HL-60 (cell line): ENCODE measurements around the gene NCOA3.

ENCODE experiments used
- POLR2AphosphoS5 ChIP-seq: IDR thresholded peaks from 2 replicates; pipeline ENCODE4 v1.6.1; 2012; ENCODE audit warnings: low read depth
- SPI1 ChIP-seq: IDR thresholded peaks from 2 replicates; pipeline ENCODE4 v1.6.1; 2012; ENCODE audit warnings: low read depth, mild to moderate bottlenecking, borderline replicate concordance
- TF ChIP-seq, protein P1 (sequence below): IDR thresholded peaks from one replicate; pipeline ENCODE4 v1.5.1; 2011; ENCODE audit warnings: low read length, control low read depth, inconsistent platforms; ENCODE audit not compliant: insufficient read depth
- TF ChIP-seq, protein P2 (sequence below): IDR thresholded peaks from 2 replicates; pipeline ENCODE4 v1.6.1; 2012; ENCODE audit warnings: low read depth; ENCODE audit not compliant: insufficient replicate concordance

DNA sequence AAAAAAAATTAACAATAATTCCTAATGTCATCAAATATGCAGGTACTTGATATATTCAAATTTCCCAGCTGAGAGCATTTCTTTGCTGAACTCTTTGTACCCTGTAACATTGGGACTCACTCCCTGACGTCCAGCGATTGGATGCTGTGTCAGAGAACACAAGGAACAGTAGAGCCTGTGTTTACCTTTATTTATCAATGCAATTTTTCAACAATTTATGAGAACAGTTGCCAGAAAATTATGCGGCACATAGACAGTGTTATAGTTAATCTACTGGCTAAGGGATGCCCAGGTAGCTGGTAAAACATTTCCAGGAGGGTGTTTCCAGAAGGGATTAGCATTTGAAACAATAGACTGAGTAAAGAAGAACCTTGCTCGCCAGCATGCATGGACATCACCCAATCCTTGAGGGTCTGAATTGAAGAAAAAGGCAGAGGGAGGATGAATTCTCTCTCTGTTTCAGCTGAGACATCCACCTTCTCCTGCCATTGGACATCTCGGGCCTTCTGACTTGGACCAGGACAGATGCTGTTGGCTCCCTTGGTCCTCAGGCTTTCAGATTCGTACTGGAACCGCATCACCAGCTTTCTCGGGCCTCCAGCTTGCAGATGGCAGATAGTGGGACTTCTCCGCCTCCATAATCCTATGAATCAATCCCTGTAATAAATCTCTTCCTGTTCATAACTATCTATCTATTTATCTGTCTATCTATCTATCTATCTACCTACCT, 42.2 kb upstream of the NCOA3 start:
- TF ChIP-seq, protein P1, sequence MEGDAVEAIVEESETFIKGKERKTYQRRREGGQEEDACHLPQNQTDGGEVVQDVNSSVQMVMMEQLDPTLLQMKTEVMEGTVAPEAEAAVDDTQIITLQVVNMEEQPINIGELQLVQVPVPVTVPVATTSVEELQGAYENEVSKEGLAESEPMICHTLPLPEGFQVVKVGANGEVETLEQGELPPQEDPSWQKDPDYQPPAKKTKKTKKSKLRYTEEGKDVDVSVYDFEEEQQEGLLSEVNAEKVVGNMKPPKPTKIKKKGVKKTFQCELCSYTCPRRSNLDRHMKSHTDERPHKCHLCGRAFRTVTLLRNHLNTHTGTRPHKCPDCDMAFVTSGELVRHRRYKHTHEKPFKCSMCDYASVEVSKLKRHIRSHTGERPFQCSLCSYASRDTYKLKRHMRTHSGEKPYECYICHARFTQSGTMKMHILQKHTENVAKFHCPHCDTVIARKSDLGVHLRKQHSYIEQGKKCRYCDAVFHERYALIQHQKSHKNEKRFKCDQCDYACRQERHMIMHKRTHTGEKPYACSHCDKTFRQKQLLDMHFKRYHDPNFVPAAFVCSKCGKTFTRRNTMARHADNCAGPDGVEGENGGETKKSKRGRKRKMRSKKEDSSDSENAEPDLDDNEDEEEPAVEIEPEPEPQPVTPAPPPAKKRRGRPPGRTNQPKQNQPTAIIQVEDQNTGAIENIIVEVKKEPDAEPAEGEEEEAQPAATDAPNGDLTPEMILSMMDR, result no peak
- TF ChIP-seq POLR2AphosphoS5 (no peak), SPI1 (no peak)
- TF ChIP-seq, protein P2, sequence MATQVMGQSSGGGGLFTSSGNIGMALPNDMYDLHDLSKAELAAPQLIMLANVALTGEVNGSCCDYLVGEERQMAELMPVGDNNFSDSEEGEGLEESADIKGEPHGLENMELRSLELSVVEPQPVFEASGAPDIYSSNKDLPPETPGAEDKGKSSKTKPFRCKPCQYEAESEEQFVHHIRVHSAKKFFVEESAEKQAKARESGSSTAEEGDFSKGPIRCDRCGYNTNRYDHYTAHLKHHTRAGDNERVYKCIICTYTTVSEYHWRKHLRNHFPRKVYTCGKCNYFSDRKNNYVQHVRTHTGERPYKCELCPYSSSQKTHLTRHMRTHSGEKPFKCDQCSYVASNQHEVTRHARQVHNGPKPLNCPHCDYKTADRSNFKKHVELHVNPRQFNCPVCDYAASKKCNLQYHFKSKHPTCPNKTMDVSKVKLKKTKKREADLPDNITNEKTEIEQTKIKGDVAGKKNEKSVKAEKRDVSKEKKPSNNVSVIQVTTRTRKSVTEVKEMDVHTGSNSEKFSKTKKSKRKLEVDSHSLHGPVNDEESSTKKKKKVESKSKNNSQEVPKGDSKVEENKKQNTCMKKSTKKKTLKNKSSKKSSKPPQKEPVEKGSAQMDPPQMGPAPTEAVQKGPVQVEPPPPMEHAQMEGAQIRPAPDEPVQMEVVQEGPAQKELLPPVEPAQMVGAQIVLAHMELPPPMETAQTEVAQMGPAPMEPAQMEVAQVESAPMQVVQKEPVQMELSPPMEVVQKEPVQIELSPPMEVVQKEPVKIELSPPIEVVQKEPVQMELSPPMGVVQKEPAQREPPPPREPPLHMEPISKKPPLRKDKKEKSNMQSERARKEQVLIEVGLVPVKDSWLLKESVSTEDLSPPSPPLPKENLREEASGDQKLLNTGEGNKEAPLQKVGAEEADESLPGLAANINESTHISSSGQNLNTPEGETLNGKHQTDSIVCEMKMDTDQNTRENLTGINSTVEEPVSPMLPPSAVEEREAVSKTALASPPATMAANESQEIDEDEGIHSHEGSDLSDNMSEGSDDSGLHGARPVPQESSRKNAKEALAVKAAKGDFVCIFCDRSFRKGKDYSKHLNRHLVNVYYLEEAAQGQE, result no peak
